HG03045 (cell line): ENCODE data around the gene GDPD5.

Source experiments
- ATAC-seq: cut with Tn5 transposase; IDR thresholded peaks from one replicate; pipeline ENCODE4 v1.9.1; 2021; ENCODE audit warnings: mild to moderate bottlenecking, moderate library complexity; ENCODE audit not compliant: unreplicated experiment

The GDPD5 gene

GRCh38 chr11:75492181-75492820 lies 33.4 kb downstream of the GDPD5 start:
- ATAC-seq, result no peak

- no peak for ATAC-seq
Observed at GRCh38 chr11:75491465-75491864, 34.3 kb downstream of the GDPD5 start.

GRCh38 chr11:75490221-75491181 lies 35.2 kb downstream of the GDPD5 start:
- no peak for ATAC-seq

GRCh38 chr11:75487365-75487764 lies 38.4 kb downstream of the GDPD5 start:
- no peak for ATAC-seq

- no peak for ATAC-seq
Observed at GRCh38 chr11:75485742-75486141, 40.0 kb downstream of the GDPD5 start.

GRCh38 chr11:75482931-75483469 lies 42.7 kb downstream of the GDPD5 start:
- no peak for ATAC-seq

- no peak for ATAC-seq
Observed at GRCh38 chr11:75481922-75482606, 43.7 kb downstream of the GDPD5 start.

GRCh38 chr11:75481223-75481921 lies 44.4 kb downstream of the GDPD5 start:
- ATAC-seq, result no peak

GRCh38 chr11:75480185-75481175 lies 45.3 kb downstream of the GDPD5 start:
- no peak for ATAC-seq

- ATAC-seq, result no peak
Observed at GRCh38 chr11:75479597-75480145, 46.1 kb downstream of the GDPD5 start.

GRCh38 chr11:75478783-75479596 lies 46.8 kb downstream of the GDPD5 start:
- no peak for ATAC-seq

GRCh38 chr11:75477614-75477935 lies 48.2 kb downstream of the GDPD5 start:
- ATAC-seq, result no peak

- no peak for ATAC-seq
Observed at GRCh38 chr11:75476739-75477613, 48.8 kb downstream of the GDPD5 start.

- no peak for ATAC-seq
Observed at GRCh38 chr11:75475767-75476650, 49.7 kb downstream of the GDPD5 start.

- no peak for ATAC-seq
Observed at GRCh38 chr11:75474878-75475766, 50.6 kb downstream of the GDPD5 start.

GRCh38 chr11:75474240-75474639 lies 51.5 kb downstream of the GDPD5 start:
- ATAC-seq, result no peak
